HG02763 (cell line): ENCODE data around the gene FBLN7.
"Not testable (repeated sequence)": the region's sequence is repeated elsewhere in the genome, so short reads cannot be mapped to it uniquely, and the experiment has no call there.

ENCODE experiments used
- ATAC-seq: cut with Tn5 transposase; IDR thresholded peaks from one replicate; pipeline ENCODE4 v1.9.1; 2021; ENCODE audit warnings: mild to moderate bottlenecking, moderate library complexity; ENCODE audit not compliant: unreplicated experiment

The FBLN7 gene, protein sequence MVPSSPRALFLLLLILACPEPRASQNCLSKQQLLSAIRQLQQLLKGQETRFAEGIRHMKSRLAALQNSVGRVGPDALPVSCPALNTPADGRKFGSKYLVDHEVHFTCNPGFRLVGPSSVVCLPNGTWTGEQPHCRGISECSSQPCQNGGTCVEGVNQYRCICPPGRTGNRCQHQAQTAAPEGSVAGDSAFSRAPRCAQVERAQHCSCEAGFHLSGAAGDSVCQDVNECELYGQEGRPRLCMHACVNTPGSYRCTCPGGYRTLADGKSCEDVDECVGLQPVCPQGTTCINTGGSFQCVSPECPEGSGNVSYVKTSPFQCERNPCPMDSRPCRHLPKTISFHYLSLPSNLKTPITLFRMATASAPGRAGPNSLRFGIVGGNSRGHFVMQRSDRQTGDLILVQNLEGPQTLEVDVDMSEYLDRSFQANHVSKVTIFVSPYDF

DNA sequence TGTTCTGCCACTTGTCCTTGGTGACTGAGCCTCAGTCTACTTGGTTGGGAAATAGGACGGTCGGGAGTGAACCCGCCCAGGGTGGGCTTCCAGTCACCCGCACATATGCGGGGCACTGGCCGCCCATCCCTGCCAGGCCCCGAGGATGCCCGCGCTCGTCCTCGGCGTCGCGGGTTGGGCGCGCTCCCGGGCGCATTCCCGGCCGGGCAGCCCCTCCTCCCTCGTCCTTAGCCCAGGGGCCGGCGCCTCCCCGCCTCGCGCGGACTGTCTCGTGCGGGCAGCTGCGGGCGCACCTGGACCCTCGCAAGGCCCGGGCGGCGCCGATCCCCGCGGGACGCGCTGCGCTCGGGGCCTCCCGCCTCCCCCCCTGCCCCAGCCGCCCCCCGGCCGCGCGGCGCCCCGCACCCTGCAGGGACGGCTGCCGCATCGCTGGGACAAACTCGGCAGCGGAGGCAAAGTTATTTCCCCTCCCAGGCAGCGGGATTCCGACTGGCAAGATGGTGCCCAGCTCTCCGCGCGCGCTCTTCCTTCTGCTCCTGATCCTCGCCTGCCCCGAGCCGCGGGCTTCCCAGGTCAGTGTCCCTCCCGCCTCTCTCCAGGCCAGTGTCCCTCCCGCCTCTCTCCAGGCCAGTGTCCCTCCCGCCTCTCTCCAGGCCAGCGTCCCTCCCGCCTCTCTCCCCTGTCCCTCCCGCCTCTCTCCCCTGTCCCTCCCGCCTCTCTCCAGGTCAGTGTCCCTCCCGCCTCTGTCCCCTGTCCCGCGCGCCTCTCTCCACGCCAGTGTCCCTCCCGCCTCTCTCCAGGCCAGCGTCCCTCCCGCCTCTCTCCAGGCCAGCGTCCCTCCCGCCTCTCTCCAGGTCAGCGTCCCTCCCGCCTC, at the start of gene FBLN7:
Gene FBLN7, plus strand, starts transcription at position 227 of the 874 bp plus-strand sequence. Its CDS starts 271 bp downstream, at position 498.
- no peak for ATAC-seq

DNA sequence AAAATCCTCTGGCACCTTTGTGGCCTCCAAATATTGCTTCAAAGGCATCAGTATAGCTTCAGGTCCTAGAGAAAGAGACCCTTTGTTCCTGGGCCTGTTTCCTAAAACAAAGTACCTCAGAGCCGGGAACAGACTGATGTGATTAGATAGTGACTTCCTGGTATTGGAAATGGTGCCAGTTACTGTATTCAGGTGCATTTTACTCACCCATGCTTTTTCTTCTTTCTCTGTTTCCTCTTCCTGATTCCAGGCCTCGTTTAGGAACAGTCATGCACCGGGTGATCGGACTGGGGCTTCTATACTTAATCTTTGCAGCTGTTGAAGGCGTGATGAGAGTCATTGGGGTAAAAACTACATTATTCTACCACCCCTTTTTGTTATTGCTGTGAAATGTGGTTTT, 48.8 kb upstream of the FBLN7 start:
- ATAC-seq = no peak

DNA sequence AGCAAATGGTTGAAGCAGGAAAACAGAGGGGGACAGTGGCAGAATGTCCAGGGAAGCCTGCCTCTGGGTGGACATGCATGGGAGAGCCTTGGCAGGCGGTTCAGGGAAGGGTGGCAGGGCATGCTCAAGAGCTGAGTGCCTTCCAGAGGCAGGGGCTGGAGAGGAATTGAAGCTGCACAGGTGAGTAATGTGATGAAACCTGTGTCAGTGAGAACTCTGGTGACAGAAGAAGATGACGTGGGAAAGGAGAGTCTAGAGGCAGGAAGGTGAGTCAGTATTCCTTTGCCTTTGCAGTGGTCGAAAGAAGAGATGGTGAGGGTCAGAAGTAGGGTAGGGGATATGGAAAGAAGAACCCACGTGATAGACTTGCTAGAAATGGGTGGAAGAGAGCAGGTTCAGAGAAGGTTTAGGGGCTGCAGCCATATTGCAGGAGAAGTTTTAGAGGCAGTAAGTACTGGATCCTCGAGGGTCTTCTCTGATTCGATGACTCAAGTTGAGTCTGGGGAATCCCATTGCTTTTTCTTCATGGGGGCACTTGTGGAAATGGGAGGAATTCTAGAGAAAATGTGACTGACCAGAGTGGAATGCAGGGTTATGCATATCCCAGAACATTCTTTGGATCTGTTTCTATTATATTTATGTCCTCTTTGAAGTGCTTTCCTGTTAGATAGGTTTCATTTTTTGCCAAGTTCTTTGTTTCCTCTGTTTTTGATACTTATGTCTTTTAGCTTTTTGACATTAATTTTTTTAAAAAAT, 45.7 kb upstream of the FBLN7 start:
- ATAC-seq = no peak

DNA sequence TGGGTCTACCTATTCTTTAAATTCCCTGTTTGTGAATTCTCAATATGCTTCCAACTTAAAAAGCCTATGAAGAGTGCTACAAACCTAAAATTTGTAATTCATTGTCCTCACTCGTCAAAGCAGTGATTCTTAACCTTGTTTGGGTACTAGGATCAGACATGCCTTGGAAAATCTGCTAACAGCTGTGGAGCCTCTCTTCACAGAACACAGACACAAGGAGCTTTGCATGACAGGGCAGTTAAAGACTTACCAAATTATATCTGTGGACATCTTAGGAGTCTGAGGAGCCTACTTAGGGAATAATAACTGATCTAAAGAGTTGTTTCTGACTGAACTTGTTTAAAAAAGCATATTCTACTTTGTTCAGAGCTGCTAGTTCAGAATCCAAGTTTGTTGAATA, 45.0 kb upstream of the FBLN7 start:
- ATAC-seq = no peak

DNA sequence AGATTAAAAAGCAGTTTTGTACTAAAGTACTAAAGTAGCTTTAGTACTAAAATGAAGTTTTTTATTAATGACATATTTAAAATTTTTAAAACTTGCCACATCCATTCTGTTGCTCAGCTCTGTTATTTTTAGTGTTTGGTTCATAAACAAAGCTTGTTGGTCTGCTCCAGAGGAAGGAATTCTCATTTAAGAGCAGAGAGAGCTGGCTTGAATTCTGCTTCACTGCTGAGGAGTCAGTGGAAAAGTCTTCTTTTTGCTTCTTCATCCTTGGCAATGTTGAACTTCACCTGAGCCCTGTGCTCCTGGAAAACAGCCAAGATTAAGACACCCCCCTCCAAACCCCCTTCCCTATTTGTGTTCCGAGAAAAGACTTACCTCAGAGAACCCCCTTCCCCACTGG, 42.5 kb upstream of the FBLN7 start:
- no peak for ATAC-seq

DNA sequence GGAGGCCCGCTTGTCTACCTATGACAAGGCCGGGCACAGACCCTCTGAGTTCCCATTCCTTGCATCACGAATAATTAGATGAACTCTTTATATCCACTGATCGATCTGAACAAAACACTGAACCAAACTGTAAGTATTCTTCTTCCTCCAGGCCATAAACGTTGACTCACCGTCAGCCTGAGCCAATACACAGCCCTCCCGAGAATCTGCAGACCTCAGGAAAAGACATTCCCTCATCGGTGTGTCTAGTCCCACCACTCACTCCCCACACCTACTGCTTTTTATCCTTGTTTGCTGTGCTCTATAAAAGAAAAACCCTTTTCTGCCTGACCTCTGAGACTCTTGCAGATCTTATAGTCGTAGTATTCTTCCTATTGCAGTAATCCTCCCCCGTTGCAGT, 42.1 kb upstream of the FBLN7 start:
- ATAC-seq = no peak

DNA sequence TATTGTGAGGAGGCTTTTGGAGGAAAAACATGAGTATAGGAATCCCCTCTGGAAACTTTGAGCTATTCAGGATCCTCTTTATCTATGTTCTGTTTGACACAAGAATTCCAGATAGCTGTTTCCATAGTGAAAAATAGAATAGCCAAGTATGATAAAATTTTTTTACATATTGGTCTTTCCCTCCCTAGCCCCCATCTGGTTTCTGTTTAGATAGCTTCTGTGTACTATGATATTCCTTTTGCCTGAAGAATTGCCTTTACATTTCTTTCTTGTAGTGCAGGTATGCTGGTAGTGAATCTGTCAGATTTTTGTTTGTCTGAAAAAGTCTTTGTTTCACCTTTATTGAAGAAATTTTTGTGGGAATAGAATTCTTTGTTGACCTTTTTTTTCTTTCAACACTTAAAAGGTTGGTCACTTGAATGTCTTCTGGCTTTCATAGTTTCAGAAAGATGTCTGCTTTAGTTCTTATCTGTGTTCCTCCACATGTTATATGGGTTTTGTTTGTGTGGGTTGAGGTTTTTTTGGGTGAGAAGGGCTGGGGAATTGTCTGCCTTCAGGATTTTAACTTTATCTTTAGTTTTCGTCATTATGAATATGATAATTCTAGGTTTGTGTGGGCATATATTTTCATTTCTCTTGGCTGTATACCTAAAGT, 29.9 kb upstream of the FBLN7 start:
- no peak for ATAC-seq

DNA sequence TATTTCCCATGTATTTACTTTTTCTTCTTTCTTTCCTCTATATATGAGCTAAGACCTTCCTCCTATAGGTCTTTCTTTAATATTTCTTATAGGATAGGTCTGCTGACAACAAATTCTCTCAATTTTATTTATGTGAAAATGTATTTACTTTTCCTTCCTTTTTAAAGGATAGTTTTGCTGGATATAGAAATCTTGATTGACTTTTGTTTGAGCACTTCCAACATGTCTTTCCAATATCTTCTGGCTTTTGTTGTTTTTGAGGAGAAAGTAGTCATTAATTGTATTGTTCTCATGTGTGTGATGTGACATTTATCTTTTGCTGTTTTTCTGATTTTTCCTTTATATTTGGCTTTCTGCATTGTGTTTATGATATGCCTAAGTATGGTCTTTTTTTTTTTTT, 28.9 kb upstream of the FBLN7 start:
- ATAC-seq = no peak

DNA sequence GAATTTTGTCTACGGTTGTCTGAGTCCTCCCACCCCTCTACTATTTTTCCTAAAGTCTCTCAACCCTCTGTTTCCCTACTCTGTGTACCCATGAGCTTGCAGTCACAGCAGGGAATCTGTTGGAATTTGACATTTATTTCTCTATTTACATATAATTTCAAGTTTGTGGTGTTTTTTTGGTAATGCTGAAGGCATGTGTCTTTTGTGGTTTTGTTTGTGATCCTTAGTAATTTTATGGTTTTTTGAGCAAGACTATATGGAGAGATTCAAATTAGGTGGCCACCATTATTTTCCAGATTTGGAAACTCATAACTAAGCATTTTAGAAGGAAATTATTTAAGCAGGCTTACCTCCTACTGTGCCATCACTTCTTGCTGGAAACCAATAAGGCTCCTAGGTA, 27.2 kb upstream of the FBLN7 start:
- ATAC-seq = no peak

DNA sequence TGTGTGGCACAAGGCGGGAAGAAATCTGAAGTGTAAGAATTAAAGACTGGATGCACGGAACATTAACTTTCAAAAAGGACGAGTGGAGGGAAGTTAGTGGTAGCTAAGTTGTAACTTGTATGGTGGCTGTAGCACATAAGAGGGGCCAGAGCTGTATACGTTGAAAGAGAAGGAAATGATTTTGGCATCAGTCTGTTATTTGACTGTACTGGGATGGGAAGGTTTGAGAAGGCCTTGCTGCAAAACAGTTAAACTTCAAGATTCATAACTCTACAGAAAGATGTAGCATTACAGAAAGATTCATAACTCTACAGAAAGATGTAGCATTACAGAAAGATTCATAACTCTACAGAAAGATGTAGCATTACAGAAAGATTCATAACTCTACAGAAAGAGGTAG, 24.8 kb upstream of the FBLN7 start:
- ATAC-seq = not testable (repeated sequence)

DNA sequence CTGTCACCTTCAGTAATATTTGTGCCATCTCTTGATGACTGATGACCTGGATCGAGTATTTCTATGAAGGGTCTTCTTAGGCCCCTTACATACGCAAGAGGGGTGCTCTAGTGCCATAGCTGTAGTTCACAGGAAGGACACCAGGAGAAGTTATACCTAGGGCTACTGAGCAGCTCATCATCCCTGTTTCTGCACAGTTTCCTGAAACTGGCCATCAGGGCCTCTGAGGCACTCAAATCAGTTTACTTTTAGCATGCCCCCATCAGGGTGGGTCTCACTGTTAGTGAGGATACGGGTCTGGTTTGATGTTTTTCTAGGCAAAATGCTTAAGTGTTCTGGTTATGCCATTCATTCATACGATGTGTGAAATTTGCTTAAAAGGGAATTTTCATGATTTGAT, 20.0 kb upstream of the FBLN7 start:
- no peak for ATAC-seq

DNA sequence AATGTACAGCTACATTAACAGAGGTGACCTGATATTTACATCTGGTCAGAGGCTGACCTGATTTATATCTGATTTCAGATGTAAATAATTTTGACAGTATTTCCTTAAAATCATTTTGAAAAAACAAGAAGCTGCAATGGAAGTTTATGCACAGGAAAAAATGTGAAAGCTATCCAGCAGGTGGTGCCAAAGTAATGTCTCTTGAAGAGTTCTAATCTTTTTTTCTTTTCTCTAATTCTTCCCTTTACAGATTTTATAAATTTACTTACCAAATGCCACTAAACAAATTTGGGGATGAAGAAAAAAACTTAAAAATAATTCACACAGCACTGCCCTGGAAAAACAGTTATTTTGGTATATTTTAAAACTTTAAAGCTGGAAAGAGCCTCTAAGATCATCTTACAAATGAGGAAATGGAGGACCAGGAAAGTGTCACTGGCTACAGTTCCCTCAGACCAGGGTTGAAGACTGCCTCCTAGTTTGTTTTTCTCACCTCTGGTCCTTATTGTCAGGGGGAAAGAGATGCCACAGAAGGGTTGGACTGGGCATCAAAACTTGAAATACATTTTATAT, 16.4 kb upstream of the FBLN7 start:
- no peak for ATAC-seq

DNA sequence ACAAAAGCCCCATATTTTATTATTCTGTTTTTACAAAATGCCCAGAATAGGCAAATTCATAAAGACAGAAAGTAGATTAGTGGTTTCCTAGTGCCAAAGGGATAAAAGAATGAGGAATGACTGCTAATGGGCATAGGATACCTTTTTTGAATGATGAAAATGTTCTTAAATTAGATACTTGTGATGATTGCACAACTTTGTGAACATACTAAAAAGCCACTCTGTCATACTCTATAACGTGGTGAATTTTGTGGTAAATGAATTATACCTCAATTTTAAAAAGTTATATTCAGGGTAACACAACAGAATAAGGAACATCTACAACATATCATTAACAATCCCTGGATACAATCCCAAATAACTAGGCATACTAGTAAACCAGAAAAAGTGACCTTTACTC, 9.1 kb upstream of the FBLN7 start:
- no peak for ATAC-seq

DNA sequence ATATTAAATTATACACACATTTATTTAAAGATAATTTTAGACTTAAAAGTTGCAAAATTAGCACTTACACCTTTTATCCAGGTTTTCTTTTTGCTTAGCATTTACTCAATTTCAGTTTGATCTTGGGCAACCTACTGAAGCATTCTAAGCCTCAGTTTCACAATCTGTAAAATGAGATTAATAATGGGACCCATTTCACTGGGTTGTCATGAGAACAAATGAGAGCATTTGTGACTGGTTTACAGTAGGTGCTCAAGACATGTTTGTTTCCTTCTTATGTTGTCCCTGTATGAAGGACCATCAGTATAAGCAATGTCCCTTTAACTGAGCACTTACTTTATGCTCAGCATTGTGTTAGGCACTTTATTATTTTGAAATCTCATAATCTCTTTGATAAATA, 4.8 kb upstream of the FBLN7 start:
- ATAC-seq = no peak

DNA sequence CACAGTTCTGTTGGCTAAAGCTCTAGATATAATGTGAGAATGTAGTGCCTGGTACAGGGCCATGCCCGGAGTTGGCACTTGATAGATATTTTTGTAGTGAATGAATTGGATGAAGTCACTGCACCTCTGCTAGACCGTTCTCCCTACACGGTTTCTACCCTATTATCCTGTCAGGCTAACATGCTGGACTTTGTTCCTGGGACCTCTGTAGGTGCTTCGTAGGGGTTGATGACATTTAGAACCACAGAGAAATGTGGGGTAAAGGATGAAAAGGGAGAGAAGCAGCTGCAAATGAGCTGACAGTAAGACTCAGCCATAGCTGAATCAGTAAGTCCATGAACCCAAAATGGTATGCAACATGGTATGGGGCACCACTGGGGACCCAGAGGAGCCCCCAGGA, 4.1 kb upstream of the FBLN7 start:
- ATAC-seq = no peak

DNA sequence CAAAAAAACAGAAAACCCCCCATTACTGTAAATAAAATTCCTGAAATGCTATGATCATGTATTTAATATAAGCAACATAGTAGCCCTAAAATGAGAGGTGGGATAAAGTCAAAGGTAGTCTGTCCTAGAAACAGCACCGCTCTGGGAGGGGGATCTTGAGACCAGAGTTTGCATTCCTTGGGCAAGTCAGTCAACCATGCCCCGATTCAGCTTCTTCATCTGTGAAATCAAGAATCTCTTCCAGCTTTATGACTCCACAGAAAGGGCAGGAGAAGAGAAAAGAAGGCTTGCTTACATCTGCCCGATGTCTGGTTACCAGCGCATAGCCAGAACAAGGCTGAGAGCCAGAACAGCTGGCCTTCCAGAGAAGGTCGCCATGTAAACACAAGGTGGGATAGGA, 2.1 kb upstream of the FBLN7 start:
- no peak for ATAC-seq

DNA sequence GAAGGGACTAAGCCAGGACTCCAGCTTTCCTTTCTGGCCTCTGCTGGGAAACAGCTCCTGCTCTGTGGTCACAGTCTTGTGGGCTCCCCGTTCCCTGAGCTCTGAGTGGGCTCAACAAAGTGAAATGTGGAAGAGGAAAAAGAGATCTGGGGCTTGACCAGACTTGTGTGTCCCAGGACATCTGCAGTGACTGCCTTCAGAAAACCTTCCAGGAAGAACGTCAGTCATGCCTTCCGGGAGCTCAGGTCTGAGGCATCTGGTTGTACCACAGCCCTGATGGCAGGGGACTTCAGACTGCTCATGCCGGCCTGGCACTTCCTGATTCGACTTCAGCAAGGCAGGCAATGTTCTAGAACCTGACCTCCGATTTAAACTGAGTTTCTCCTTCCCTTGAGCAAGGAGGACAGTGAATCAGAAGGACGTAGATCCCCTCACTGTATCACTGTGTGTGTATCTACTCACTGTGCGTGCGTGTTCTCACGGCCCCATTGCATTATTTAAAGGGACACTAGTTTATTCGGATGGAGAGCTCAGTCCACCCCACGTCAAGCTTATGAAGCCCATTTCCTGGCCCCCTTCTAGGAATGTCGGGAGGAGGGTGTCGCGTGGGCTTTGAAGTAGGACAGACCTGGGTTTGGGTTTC, 548 bp upstream of the FBLN7 start:
- ATAC-seq = no peak

DNA sequence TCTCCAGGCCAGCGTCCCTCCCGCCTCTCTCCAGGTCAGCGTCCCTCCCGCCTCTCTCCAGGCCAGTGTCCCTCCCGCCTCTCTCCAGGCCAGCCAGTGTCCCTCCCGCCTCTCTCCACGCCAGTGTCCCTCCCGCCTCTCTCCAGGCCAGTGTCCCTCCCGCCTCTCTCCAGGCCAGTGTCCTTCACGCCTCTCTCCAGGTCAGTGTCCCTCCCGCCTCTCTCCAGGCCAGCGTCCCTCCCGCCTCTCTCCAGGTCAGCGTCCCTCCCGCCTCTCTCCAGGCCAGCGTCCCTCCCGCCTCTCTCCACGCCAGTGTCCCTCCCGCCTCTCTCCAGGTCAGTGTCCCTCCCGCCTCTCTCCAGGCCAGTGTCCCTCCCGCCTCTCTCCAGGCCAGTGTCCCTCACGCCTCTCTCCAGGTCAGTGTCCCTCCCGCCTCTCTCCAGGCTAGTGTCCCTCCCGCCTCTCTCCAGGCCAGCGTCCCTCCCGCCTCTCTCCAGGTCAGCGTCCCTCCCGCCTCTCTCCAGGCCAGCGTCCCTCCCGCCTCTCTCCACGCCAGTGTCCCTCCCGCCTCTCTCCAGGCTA, 939 bp downstream of the FBLN7 start:
- ATAC-seq = not testable (repeated sequence)

DNA sequence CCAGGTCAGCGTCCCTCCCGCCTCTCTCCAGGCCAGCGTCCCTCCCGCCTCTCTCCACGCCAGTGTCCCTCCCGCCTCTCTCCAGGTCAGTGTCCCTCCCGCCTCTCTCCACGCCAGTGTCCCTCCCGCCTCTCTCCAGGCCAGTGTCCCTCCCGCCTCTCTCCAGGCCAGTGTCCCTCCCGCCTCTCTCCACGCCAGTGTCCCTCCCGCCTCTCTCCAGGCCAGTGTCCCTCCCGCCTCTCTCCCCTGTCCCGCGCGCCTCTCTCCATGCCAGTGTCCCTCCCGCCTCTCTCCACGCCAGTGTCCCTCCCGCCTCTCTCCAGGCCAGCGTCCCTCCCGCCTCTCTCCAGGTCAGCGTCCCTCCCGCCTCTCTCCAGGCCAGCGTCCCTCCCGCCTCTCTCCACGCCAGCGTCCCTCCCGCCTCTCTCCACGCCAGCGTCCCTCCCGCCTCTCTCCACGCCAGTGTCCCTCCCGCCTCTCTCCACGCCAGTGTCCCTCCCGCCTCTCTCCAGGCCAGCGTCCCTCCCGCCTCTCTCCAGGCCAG, 1.5 kb downstream of the FBLN7 start:
- ATAC-seq = not testable (repeated sequence)
